GM18508 (cell line): ENCODE data around the gene PPT2.

Experiments used
- ATAC-seq: cut with Tn5 transposase; IDR thresholded peaks from one replicate; pipeline ENCODE4 v1.9.1; 2021; ENCODE audit warnings: moderate number of reproducible peaks; ENCODE audit not compliant: insufficient read depth, unreplicated experiment

The PPT2 gene

GRCh38 chr6:32151181-32151862 is 2.6 kb upstream of the PPT2 start:
- no peak for ATAC-seq

- ATAC-seq = no peak
Observed at GRCh38 chr6:32151863-32152768, 1.8 kb upstream of the PPT2 start, which contains the start of gene PRRT1. Gene PRRT1, minus strand, starts transcription at chr6:32151939. Its CDS starts 112 bp downstream, at chr6:32151827.

- ATAC-seq = no peak
Observed at GRCh38 chr6:32152769-32153563, 975 bp upstream of the PPT2 start.

- no peak for ATAC-seq
Observed at GRCh38 chr6:32154514-32155161, 697 bp downstream of the PPT2 start.

- no peak for ATAC-seq
Observed at GRCh38 chr6:32156891-32157290, 3.0 kb downstream of the PPT2 start.

- no peak for ATAC-seq
Observed at GRCh38 chr6:32158052-32158451, 4.1 kb downstream of the PPT2 start.

GRCh38 chr6:32163559-32164258 is 9.8 kb downstream of the PPT2 start:
- ATAC-seq = no peak

- no peak for ATAC-seq
Observed at GRCh38 chr6:32164295-32164694, 10.4 kb downstream of the PPT2 start, which contains the start of gene EGFL8. Gene EGFL8, plus strand, starts transcription at chr6:32164595. Its CDS starts 1,571 bp downstream, at chr6:32166166.

GRCh38 chr6:32166411-32167061 is 12.6 kb downstream of the PPT2 start:
- ATAC-seq = no peak

- no peak for ATAC-seq
Observed at GRCh38 chr6:32167154-32167760, 13.3 kb downstream of the PPT2 start.

GRCh38 chr6:32167761-32168262 is 13.9 kb downstream of the PPT2 start:
- ATAC-seq = no peak

- ATAC-seq = no peak
Observed at GRCh38 chr6:32168350-32168749, 14.4 kb downstream of the PPT2 start.

GRCh38 chr6:32168807-32169591 is 15.1 kb downstream of the PPT2 start:
- no peak for ATAC-seq

- no peak for ATAC-seq
Observed at GRCh38 chr6:32170294-32170693, 16.4 kb downstream of the PPT2 start.

- ATAC-seq = no peak
Observed at GRCh38 chr6:32171234-32171633, 17.3 kb downstream of the PPT2 start.

GRCh38 chr6:32173051-32173727 is 19.2 kb downstream of the PPT2 start:
- no peak for ATAC-seq

- no peak for ATAC-seq
Observed at GRCh38 chr6:32174416-32174815, 20.5 kb downstream of the PPT2 start.
